ENCODE results near the gene PNPLA2. TPM values are rescaled to one million over a fixed set of nuclear protein-coding genes. Genes with fewer than 3 reads are reported as not detected.

The PNPLA2 gene
- total and polyA plus RNA-seq, 10 of the 15 experiments (the other 5 are each of a cell fraction or from before 2014, with no cell fraction given): 0.19 to 34.0 (median 8.1) TPM

DNA sequence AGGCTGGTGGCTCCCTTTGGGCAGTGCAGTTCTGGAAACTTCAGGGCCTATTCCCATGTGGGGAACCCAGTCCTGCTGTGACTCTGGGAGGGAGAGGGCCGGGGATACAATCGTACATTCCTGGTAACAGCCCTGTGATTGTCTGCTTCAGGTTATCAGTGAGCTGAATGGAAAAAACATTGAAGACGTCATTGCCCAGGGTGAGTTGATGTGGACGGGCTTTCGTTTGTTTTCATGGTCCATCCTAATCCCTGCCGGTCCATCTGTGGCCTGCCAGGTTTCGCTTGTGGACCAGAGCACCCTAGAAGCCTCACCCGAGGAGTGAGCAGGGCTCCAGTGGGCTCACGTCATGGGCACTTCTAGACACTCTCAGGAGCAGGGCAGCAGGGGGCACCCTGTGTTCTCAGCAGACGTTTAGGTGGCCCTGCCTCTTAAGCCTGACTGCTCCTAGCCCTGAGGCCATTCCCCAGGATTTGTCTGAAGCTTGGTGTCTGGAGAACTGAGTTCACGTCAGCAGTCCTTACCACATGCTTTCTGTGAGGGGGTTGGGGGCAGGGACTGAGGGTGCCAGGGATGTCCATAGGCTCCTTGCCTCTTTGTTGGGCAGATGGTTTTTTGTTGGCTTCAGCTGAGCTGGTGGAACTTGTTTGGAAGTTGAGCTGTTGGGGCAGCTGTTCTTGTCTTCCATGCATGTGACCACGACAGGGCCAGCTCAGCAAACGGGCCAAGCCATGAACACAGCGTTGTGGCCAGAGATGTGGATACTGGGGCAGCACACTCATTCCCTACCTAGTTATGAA is 7.1 kb upstream of the PNPLA2 start:
- Histone ChIP-seq H3K9ac (ENCODE audit: control insufficient read depth, insufficient read depth, low read length) (peak overlapping the region; percentile 98), H4K20me1 (ENCODE audit: control insufficient read depth, insufficient read depth) (peaks cover 8% of the 10 kb centered on the region; the same call in 1 of the 2 replicates), H3K27me3 (replicated peaks in 1 of 2; ENCODE audit: control insufficient read depth in 2 of 2, insufficient read depth in 2 of 2, low read length in 1 of 2) (no peaks in the 10 kb centered on the region), H3K4me1 (ENCODE audit: control insufficient read depth, insufficient read depth, low read length) (peaks cover 7% of the 10 kb centered on the region; the same call in 1 of the 2 replicates), H3K27ac (ENCODE audit: control insufficient read depth, insufficient read depth) (no peak overlapping the region), H3K4me2 (ENCODE audit: control insufficient read depth, insufficient read depth) (peak overlapping the region; percentile 78), H3K4me3 (peak overlapping the region; percentile 98), H3K79me2 (ENCODE audit: control insufficient read depth, insufficient read depth, low read length) (peaks cover 38% of the 10 kb centered on the region), H2AFZ (ENCODE audit: control insufficient read depth, low read depth, low read length) (no peak overlapping the region), H3K9me3 (replicated peaks; ENCODE audit: control insufficient read depth, insufficient read depth, low read length) (no peaks in the 10 kb centered on the region), H3K36me3 (ENCODE audit: control insufficient read depth in 2 of 2, insufficient read depth in 2 of 2, low read length in 1 of 2) (peaks cover 8 to 28% of the 10 kb centered on the region in 2 experiments; a peak in 3 of 4 replicates)
- DNase-seq (ENCODE audit: low read depth, low spot score) (no peak), ATAC-seq (no peak), FAIRE-seq (peak; percentile 77)
- SMC1A ChIA-PET (ENCODE audit: uncharacterized antibody, unreplicated experiment): interaction anchor here (1.0 to 1.3 kb wide), 2 partner anchors 8 to 21 kb away, joined by 3 to 4 read pairs; partner anchors contain the start of gene CD151
- CTCF ChIA-PET: interaction anchor here (1.3 kb wide), 1 partner anchor 8 kb away, joined by 4 read pairs; no protein-coding TSS in a partner anchor
- TF ChIP-seq, protein P1, sequence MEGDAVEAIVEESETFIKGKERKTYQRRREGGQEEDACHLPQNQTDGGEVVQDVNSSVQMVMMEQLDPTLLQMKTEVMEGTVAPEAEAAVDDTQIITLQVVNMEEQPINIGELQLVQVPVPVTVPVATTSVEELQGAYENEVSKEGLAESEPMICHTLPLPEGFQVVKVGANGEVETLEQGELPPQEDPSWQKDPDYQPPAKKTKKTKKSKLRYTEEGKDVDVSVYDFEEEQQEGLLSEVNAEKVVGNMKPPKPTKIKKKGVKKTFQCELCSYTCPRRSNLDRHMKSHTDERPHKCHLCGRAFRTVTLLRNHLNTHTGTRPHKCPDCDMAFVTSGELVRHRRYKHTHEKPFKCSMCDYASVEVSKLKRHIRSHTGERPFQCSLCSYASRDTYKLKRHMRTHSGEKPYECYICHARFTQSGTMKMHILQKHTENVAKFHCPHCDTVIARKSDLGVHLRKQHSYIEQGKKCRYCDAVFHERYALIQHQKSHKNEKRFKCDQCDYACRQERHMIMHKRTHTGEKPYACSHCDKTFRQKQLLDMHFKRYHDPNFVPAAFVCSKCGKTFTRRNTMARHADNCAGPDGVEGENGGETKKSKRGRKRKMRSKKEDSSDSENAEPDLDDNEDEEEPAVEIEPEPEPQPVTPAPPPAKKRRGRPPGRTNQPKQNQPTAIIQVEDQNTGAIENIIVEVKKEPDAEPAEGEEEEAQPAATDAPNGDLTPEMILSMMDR (IDR thresholded peaks at IDR 0.05 in 2 of 3, conservative IDR thresholded peaks at IDR 0.05 in 1 of 3; ENCODE audit: control insufficient read depth in 2 of 3, extremely low read depth in 1 of 3, insufficient read depth in 1 of 3, low read depth in 3 of 3, low read length in 3 of 3): peak; percentile 11 to 26 (median 16); a peak in 2 of 6 replicates
- TF ChIP-seq POLR2AphosphoS5 (IDR thresholded peaks at IDR 0.05; ENCODE audit: low read length) (peak; percentile 59; the same call in 1 of the 2 replicates), NFYA (IDR thresholded peaks at IDR 0.05; ENCODE audit: borderline replicate concordance, low read depth, low read length) (no peak)
- intact Hi-C loops (cut with micrococcal nuclease; ENCODE audit: unreplicated experiment) (no loop called here), in situ Hi-C loops (cut with MboI) (loop anchor here (25.0 kb wide), 1 partner anchor 1576 kb away; the partner anchor contains the start of gene CD81)
- POLR2A ChIA-PET: interaction anchor here (0.7 to 1.7 kb wide), 2 partner anchors 8 to 139 kb away, joined by 5 to 18 read pairs; partner anchors contain the start of gene PNPLA2
- RAD21 ChIA-PET (ENCODE audit: unreplicated experiment): no interaction called here
- WGBS (ENCODE audit: insufficient coverage, insufficient replicate concordance, low lambda C conversion rate, missing lambda C conversion rate): 45% methylated on average over 14 of the region's 14 CpGs
- no TSS peak for BruUV-seq (replicated peaks)

Measured in GM12878 (cell line).